SJSA1 (cell line): ENCODE data around the gene ESRRA. TPM values are rescaled to one million over a fixed set of nuclear protein-coding genes. Genes with fewer than 3 reads are reported as not detected.

Experiments
- DNase-seq, 2 experiments: peaks; one replicate each; pipeline ENCODE4 v3.0.0-alpha.2; 2015 to 2020; ENCODE audit warnings: low spot score in 2 of 2, low read depth in 1 of 2
- H3K27ac ChIP-seq: fragments of 250-450 bp; sonication (Bioruptor Pico); 2 replicates; pipeline ENCODE4 v1.5.1; 2020; ENCODE audit warnings: mild to moderate bottlenecking, moderate library complexity
- H3K27me3 ChIP-seq: fragments of 250-450 bp; sonication (Bioruptor Pico); replicated peaks from 2 replicates; pipeline ENCODE4 v1.5.1; 2020; ENCODE audit warnings: mild to moderate bottlenecking, moderate library complexity
- H3K36me3 ChIP-seq: fragments of 250-450 bp; sonication (Bioruptor Pico); 2 replicates; pipeline ENCODE4 v1.5.1; 2020; ENCODE audit warnings: mild to moderate bottlenecking
- H3K4me1 ChIP-seq: fragments of 250-450 bp; sonication (Bioruptor Pico); replicated peaks from 2 replicates; pipeline ENCODE4 v1.6.1; 2021; ENCODE audit warnings: mild to moderate bottlenecking
- H3K4me3 ChIP-seq: fragments of 250-450 bp; sonication (Bioruptor Pico); 2 replicates; pipeline ENCODE4 v1.5.1; 2020; ENCODE audit warnings: mild to moderate bottlenecking
- H3K9me3 ChIP-seq: fragments of 250-450 bp; sonication (Bioruptor Pico); replicated peaks from 2 replicates; pipeline ENCODE4 v1.5.1; 2020; ENCODE audit warnings: mild to moderate bottlenecking
- total RNA-seq: library from RNA; depleted of rRNA; stranded (reverse); fragments of >200 nt; shearing (Covaris generic); gene quantifications from 2 replicates; pipeline ENCODE4 v1.2.3, GENCODE V29; 2014

The ESRRA gene
- total RNA-seq, 1 experiment from 2014 or later, result 50.7 TPM

DNA sequence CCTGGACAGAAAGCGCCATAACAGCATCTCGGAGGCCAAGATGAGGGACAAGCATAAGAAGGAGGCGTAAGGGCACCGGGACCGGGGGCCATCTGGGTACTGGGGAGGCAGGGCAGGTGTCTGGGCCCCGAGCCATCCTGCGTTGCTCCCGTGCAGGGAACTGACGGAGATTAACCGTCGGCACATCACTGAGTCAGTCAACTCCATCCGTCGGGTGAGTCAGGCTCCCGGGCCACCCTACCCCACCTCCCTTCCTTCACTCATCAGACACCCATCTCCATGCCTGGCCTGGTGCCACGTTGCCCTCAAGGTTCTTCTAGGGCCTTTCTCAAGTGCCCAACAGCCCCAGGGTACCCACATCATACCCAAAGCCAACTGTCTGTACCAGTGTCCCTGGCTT is 39.0 kb upstream of the ESRRA start:
- H3K27me3 ChIP-seq, result no peaks in the 10 kb centered on the region
- no peak for DNase-seq
- peaks cover 39% of the 10 kb centered on the region for H3K4me1 ChIP-seq

DNA sequence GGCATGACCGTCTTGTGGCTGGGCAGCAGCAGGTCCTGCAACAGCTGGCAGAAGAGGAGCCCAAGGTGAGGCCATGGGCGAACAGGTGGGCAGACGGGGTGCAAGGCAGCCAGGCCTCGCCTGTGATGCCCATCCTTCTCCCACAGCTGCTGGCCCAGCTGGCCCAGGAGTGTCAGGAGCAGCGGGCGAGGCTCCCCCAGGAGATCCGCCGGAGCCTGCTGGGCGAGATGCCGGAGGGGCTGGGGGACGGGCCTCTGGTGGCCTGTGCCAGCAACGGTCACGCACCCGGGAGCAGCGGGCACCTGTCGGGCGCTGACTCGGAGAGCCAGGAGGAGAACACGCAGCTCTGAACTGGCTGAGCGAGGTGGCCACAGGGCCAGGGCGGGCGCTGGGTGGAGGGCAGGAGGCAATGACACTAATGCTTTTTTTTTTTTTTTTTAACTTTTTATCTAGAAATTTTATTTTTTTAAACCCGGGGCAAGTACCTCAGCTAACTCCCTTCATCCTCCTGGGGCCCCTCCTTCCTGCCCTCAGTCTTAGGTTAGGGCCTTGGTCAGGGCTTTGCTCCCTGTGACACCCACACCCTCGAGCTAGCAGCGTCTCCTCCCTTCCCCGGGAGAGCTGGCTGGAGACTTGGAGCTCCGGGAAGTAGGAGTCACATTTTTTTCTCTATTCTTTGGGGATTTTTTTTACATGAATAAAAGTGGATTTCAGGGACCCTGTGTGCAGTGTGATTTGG is 37.9 kb upstream of the ESRRA start:
- peaks cover 67% of the 10 kb centered on the region for H3K36me3 ChIP-seq
- no peak overlapping the region for H3K27ac ChIP-seq
- H3K27me3 ChIP-seq, result no peaks in the 10 kb centered on the region
- H3K4me1 ChIP-seq, result peaks cover 43% of the 10 kb centered on the region
- H3K4me3 ChIP-seq, result no peak overlapping the region
- no peaks in the 10 kb centered on the region for H3K9me3 ChIP-seq
- no peak for DNase-seq

More for the DNA sequence above, 39.0 kb upstream of the ESRRA start:
- no peak overlapping the region for H3K4me3 ChIP-seq
- no peaks in the 10 kb centered on the region for H3K9me3 ChIP-seq
- H3K27ac ChIP-seq, result no peak overlapping the region
- peaks cover 73% of the 10 kb centered on the region for H3K36me3 ChIP-seq

GRCh38 chr11:64268025-64268892 is 37.1 kb upstream of the ESRRA start:
- peak overlapping the region; percentile 49 for H3K4me3 ChIP-seq
- peak in 1 of 2 experiments; percentile 54 for DNase-seq
- H3K27me3 ChIP-seq, result no peaks in the 10 kb centered on the region
- H3K9me3 ChIP-seq, result no peaks in the 10 kb centered on the region
- H3K4me1 ChIP-seq, result peaks cover 34% of the 10 kb centered on the region
- peaks cover 62% of the 10 kb centered on the region for H3K36me3 ChIP-seq
- H3K27ac ChIP-seq, result peak overlapping the region; percentile 68

- peak; percentile 73 to 83 for DNase-seq
- Histone ChIP-seq H3K4me3 (peak overlapping the region; percentile 49), H3K36me3 (peaks cover 54% of the 10 kb centered on the region), H3K9me3 (no peaks in the 10 kb centered on the region), H3K27ac (peak overlapping the region; percentile 68), H3K27me3 (no peaks in the 10 kb centered on the region), H3K4me1 (peaks cover 26% of the 10 kb centered on the region)
Observed at GRCh38 chr11:64268893-64269539, 36.3 kb upstream of the ESRRA start.

DNA sequence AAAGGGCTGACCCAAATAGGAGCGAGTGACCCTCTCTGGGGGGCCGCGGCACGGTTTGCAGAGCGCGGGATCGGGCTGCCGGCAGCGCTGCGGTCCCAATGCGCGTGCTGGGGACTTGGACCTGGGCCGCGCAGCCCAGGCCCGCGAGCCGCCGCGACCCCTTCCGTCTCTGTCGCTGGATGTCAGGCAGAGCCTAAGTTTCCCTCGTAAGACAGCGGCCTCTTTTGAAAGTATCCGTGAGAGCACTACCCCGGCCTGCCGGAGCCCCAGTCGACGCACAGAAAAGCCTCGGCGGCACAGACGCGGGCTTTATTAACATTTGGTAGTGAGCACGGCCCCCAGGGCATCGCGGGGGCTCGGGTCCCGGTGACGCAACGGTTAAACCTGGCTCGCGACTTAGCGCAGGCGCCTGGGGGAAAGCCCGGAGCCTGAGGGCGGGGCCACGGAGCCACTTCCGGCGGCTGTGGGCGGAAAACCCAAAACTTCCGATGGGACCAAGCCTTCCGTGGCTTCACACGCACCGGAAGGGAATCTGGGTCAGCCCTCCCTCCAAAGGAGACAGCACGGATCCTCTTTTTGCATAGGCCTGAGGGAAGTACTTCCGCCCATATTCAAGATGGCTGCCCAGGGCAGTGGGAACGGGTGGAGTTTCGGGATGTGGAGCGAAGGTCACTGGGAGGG is 35.6 kb upstream of the ESRRA start:
- Histone ChIP-seq H3K36me3 (peaks cover 47% of the 10 kb centered on the region), H3K4me1 (peaks cover 26% of the 10 kb centered on the region), H3K9me3 (no peaks in the 10 kb centered on the region), H3K4me3 (peak overlapping the region; percentile 49), H3K27me3 (no peaks in the 10 kb centered on the region), H3K27ac (peak overlapping the region; percentile 68)
- DNase-seq, result peak; percentile 100

DNA sequence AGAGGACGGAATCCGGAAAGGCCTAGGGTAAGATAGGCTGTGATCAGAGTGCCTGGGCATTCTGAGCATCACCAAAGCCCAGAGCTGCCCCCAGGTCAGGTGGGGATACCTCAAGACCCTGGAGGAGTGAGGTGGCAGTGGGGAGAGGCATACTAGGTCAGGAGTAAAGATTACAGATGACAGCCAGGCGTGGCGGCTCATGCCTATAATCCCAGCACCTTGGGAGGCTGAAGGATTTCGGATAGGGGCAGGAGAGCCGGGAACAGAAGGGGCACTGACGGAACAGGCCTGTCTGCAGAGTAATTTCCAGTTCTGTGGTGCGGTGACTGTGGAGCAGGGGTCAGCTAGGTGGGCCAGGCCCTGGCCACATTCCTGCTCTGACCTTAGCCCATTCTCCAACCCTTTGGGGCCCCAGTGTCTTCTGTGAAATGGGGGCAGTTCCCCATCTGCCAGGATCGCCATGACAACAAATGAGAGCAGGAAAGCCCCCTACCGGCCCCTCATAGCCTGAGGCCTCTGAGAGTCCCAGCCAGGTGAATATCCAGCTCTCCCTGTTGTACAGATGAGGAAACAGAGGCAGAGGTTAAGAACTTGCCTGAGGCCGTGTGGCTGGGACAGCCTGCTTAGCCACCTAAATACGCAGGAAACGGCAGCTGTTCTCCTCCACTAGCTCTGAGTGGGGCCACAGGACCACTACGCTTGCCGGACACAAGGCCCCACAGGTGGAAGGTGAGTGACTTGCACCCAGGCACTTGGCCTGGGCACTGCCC is 30.1 kb upstream of the ESRRA start:
- peaks cover 50% of the 10 kb centered on the region for H3K36me3 ChIP-seq
- no peak for DNase-seq
- H3K27me3 ChIP-seq, result no peaks in the 10 kb centered on the region
- H3K27ac ChIP-seq, result no peak overlapping the region
- H3K4me1 ChIP-seq, result peaks cover 11% of the 10 kb centered on the region
- no peaks in the 10 kb centered on the region for H3K9me3 ChIP-seq
- H3K4me3 ChIP-seq, result no peak overlapping the region

- Histone ChIP-seq H3K27ac (no peak overlapping the region), H3K4me1 (peaks cover 7% of the 10 kb centered on the region), H3K36me3 (peaks cover 46% of the 10 kb centered on the region)
Observed at GRCh38 chr11:64275841-64276240, 29.5 kb upstream of the ESRRA start.

GRCh38 chr11:64276653-64277431 is 28.5 kb upstream of the ESRRA start:
- H3K36me3 ChIP-seq, result peaks cover 47% of the 10 kb centered on the region
- H3K27ac ChIP-seq, result no peak overlapping the region
- no peaks in the 10 kb centered on the region for H3K9me3 ChIP-seq
- H3K27me3 ChIP-seq, result no peaks in the 10 kb centered on the region
- DNase-seq, result no peak
- peaks cover 2% of the 10 kb centered on the region for H3K4me1 ChIP-seq
- H3K4me3 ChIP-seq, result no peak overlapping the region

More at GRCh38 chr11:64275841-64276240, 29.5 kb upstream of the ESRRA start:
- Histone ChIP-seq H3K9me3 (no peaks in the 10 kb centered on the region), H3K27me3 (no peaks in the 10 kb centered on the region), H3K4me3 (no peak overlapping the region)
- no peak for DNase-seq

- Histone ChIP-seq H3K27me3 (no peaks in the 10 kb centered on the region), H3K4me1 (peaks cover 5% of the 10 kb centered on the region), H3K27ac (no peak overlapping the region), H3K9me3 (no peaks in the 10 kb centered on the region), H3K4me3 (no peak overlapping the region), H3K36me3 (peaks cover 57% of the 10 kb centered on the region)
- DNase-seq, result no peak
Observed at GRCh38 chr11:64278576-64279190, 26.6 kb upstream of the ESRRA start.

GRCh38 chr11:64281957-64282770 is 23.2 kb upstream of the ESRRA start:
- no peak for DNase-seq
- Histone ChIP-seq H3K36me3 (peaks cover 43% of the 10 kb centered on the region), H3K4me3 (no peak overlapping the region), H3K27ac (no peak overlapping the region), H3K9me3 (no peaks in the 10 kb centered on the region), H3K27me3 (no peaks in the 10 kb centered on the region), H3K4me1 (peaks cover 20% of the 10 kb centered on the region)

- H3K4me3 ChIP-seq, result no peak overlapping the region
Observed at GRCh38 chr11:64283092-64283491, 22.2 kb upstream of the ESRRA start.

More at GRCh38 chr11:64283092-64283491, 22.2 kb upstream of the ESRRA start:
- peaks cover 34% of the 10 kb centered on the region for H3K36me3 ChIP-seq
- no peak overlapping the region for H3K27ac ChIP-seq
- peaks cover 20% of the 10 kb centered on the region for H3K4me1 ChIP-seq
- H3K9me3 ChIP-seq, result no peaks in the 10 kb centered on the region
- H3K27me3 ChIP-seq, result no peaks in the 10 kb centered on the region
- DNase-seq, result no peak
